Measurements from ENCODE around the gene APMAP.

DNA sequence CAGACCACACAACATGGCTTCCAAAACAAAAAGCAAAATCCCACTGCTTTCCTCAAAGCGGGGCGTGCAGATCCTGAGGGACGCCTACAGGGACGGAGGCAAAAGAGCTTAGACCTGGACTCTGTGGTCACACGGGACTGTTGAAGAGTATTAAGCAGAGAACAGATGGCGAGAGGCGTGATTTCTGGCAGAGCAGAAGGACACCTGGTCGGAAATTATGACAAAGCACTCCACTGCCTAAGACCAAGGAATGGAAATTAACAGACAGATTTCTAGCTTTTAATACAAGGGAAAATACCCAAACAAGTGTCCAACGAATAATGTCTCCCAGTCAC is 28.1 kb downstream of the APMAP start:
- TF ChIP-seq CTCF (IDR thresholded peaks at IDR 0.05; ENCODE audit: low read length) (no peak), EZH2phosphoT487 (IDR thresholded peaks at IDR 0.05; ENCODE audit: low read length) (no peak)
